G401.6 (cell line): Measurements from ENCODE around the gene VWA7.

ENCODE experiments used
- FAIRE-seq: peaks from 2 replicates; lab custom pipeline; 2012; peaks lifted over from hg19 to GRCh38; lab: Jason Lieb, UNC

VWA7 gene

GRCh38 chr6:31728767-31729514 is 48.2 kb downstream of the VWA7 start, which contains the start of gene DDAH2:
Gene DDAH2 (minus strand): TSS chr6:31729299. CDS start chr6:31729161, 138 bp downstream.
- no peak for FAIRE-seq

GRCh38 chr6:31727717-31728671 is 49.1 kb downstream of the VWA7 start:
- no peak for FAIRE-seq

GRCh38 chr6:31727034-31727716 is 50.0 kb downstream of the VWA7 start:
- FAIRE-seq, result no peak

- FAIRE-seq, result no peak
Measured at GRCh38 chr6:31725502-31726350, 51.4 kb downstream of the VWA7 start.

GRCh38 chr6:31723980-31724691 is 53.0 kb downstream of the VWA7 start:
- no peak for FAIRE-seq

- no peak for FAIRE-seq
Measured at GRCh38 chr6:31723245-31723979, 53.7 kb downstream of the VWA7 start, which contains the start of gene MPIG6B. Gene MPIG6B (plus strand): TSS chr6:31723373. CDS start chr6:31723384, 11 bp downstream.

GRCh38 chr6:31722173-31722572 is 55.0 kb downstream of the VWA7 start:
- no peak for FAIRE-seq

- no peak for FAIRE-seq
Measured at GRCh38 chr6:31721351-31722020, 55.6 kb downstream of the VWA7 start, which contains the start of gene LY6G6C. Gene LY6G6C (minus strand): TSS chr6:31721746. CDS start chr6:31721679, 67 bp downstream.

GRCh38 chr6:31720196-31720770 is 56.8 kb downstream of the VWA7 start:
- FAIRE-seq, result no peak

GRCh38 chr6:31719001-31719400 is 58.1 kb downstream of the VWA7 start:
- FAIRE-seq, result no peak

- no peak for FAIRE-seq
Measured at GRCh38 chr6:31718265-31718664, 58.9 kb downstream of the VWA7 start.

GRCh38 chr6:31717499-31718222 is 59.5 kb downstream of the VWA7 start:
- FAIRE-seq, result no peak
